HEK293 (cell line): ENCODE results near the gene CCSER1.

Source experiments
- MYNN ChIP-seq: fragments of 450-650 bp; formaldehyde crosslinking; IDR thresholded peaks from 2 replicates; pipeline ENCODE4 v1.5.1; 2016; ENCODE audit warnings: missing biosample characterization, missing genetic modification characterization, borderline replicate concordance
- REST ChIP-seq: fragments of 450-650 bp; formaldehyde crosslinking; IDR thresholded peaks from 2 replicates; pipeline ENCODE4 v1.5.1; 2016; ENCODE audit warnings: missing biosample characterization, missing genetic modification characterization
- SP2 ChIP-seq: fragments of 450-650 bp; formaldehyde crosslinking; IDR thresholded peaks from 2 replicates; pipeline ENCODE4 v1.5.1; 2016; ENCODE audit warnings: missing biosample characterization, missing genetic modification characterization
- ZBTB1 ChIP-seq: fragments of 450-650 bp; formaldehyde crosslinking; IDR thresholded peaks from 2 replicates; pipeline ENCODE4 v1.5.1; 2016; ENCODE audit warnings: missing biosample characterization, missing genetic modification characterization
- ZBTB10 ChIP-seq: fragments of 450-650 bp; formaldehyde crosslinking; IDR thresholded peaks from 2 replicates; pipeline ENCODE4 v1.5.1; 2016; ENCODE audit warnings: missing biosample characterization, missing genetic modification characterization
- ZNF292 ChIP-seq: fragments of 450-650 bp; formaldehyde crosslinking; IDR thresholded peaks from 2 replicates; pipeline ENCODE4 v1.5.1; 2016; ENCODE audit warnings: low read depth, missing biosample characterization, missing genetic modification characterization, borderline replicate concordance
- ZNF610 ChIP-seq: fragments of 450-650 bp; formaldehyde crosslinking; IDR thresholded peaks from 2 replicates; pipeline ENCODE4 v1.5.1; 2016; ENCODE audit warnings: missing biosample characterization, missing genetic modification characterization, borderline replicate concordance
- TF ChIP-seq, protein P1 (sequence below): fragments of 450-650 bp; formaldehyde crosslinking; IDR thresholded peaks from 2 replicates; pipeline ENCODE4 v1.5.1; 2016; ENCODE audit warnings: missing biosample characterization, missing genetic modification characterization
- TF ChIP-seq, protein P2 (sequence below): fragments of 450-650 bp; formaldehyde crosslinking; IDR thresholded peaks from 2 replicates; pipeline ENCODE4 v1.5.1; 2016; ENCODE audit warnings: missing biosample characterization, missing genetic modification characterization
- TF ChIP-seq, protein P3 (sequence below): sonication (generic); formaldehyde crosslinking; IDR thresholded peaks from 2 replicates; pipeline ENCODE4 v1.8.1; 2022; ENCODE audit warnings: mild to moderate bottlenecking, moderate library complexity, missing genetic modification reagents

GRCh38 chr4:90876296-90876695, 749.1 kb downstream of the CCSER1 start:
- TF ChIP-seq, protein P1, sequence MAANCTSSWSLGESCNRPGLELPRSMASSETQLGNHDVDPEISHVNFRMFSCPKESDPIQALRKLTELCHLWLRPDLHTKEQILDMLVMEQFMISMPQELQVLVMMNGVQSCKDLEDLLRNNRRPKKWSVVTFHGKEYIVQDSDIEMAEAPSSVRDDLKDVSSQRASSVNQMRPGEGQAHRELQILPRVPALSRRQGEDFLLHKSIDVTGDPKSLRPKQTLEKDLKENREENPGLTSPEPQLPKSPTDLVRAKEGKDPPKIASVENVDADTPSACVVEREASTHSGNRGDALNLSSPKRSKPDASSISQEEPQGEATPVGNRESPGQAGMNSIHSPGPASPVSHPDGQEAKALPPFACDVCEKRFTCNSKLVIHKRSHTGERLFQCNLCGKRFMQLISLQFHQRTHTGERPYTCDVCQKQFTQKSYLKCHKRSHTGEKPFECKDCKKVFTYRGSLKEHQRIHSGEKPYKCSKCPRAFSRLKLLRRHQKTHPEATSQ = no peak
- no peak for TF ChIP-seq ZBTB10 (tag by site-specific recombination)
- TF ChIP-seq ZNF292 = no peak
- TF ChIP-seq SP2 (tag by site-specific recombination) = no peak
- TF ChIP-seq, protein P2, sequence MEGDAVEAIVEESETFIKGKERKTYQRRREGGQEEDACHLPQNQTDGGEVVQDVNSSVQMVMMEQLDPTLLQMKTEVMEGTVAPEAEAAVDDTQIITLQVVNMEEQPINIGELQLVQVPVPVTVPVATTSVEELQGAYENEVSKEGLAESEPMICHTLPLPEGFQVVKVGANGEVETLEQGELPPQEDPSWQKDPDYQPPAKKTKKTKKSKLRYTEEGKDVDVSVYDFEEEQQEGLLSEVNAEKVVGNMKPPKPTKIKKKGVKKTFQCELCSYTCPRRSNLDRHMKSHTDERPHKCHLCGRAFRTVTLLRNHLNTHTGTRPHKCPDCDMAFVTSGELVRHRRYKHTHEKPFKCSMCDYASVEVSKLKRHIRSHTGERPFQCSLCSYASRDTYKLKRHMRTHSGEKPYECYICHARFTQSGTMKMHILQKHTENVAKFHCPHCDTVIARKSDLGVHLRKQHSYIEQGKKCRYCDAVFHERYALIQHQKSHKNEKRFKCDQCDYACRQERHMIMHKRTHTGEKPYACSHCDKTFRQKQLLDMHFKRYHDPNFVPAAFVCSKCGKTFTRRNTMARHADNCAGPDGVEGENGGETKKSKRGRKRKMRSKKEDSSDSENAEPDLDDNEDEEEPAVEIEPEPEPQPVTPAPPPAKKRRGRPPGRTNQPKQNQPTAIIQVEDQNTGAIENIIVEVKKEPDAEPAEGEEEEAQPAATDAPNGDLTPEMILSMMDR (tag by site-specific recombination) = no peak
- TF ChIP-seq ZNF610 (tag by site-specific recombination) = no peak
- no peak for TF ChIP-seq REST (tag by site-specific recombination)
- TF ChIP-seq, protein P3, sequence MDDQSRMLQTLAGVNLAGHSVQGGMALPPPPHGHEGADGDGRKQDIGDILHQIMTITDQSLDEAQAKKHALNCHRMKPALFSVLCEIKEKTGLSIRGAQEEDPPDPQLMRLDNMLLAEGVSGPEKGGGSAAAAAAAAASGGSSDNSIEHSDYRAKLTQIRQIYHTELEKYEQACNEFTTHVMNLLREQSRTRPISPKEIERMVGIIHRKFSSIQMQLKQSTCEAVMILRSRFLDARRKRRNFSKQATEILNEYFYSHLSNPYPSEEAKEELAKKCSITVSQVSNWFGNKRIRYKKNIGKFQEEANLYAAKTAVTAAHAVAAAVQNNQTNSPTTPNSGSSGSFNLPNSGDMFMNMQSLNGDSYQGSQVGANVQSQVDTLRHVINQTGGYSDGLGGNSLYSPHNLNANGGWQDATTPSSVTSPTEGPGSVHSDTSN (CRISPR knock-in tag) = no peak
- TF ChIP-seq MYNN (tag by site-specific recombination) = no peak
- TF ChIP-seq ZBTB1 (tag by site-specific recombination) = no peak
